Astrocyte (in vitro differentiated cells and primary cell): ENCODE measurements around the gene SLC6A12. TPM values are rescaled to one million over a fixed set of nuclear protein-coding genes. Genes with fewer than 3 reads are reported as not detected.

Experiments used
- DNase-seq: peaks from one replicate; pipeline ENCODE4 v3.0.0-alpha.2; 2010; ENCODE audit warnings: low read depth
- FAIRE-seq: peaks from 2 replicates; lab custom pipeline; 2011; peaks lifted over from hg19 to GRCh38; lab: Jason Lieb, UNC
- H2AFZ ChIP-seq: 2 replicates; pipeline ENCODE4 v1.6.0; 2012; ENCODE audit warnings: low read depth, low read length, inconsistent platforms
- H3K27ac ChIP-seq: 2 replicates; pipeline ENCODE4 v1.5.1; 2011; ENCODE audit warnings: low read depth, low read length, inconsistent platforms
- H3K27me3 ChIP-seq: 2 replicates; pipeline ENCODE4 v1.6.0; 2011; ENCODE audit warnings: low read length, inconsistent platforms; ENCODE audit not compliant: insufficient read depth
- H3K36me3 ChIP-seq: 2 replicates; pipeline ENCODE4 v1.5.1; 2011; ENCODE audit warnings: low read length, inconsistent platforms; ENCODE audit not compliant: insufficient read depth
- H3K4me1 ChIP-seq: 2 replicates; pipeline ENCODE4 v1.5.1; 2011; ENCODE audit warnings: low read length, inconsistent platforms; ENCODE audit not compliant: insufficient read depth
- H3K4me2 ChIP-seq: 2 replicates; pipeline ENCODE4 v1.6.0; 2012; ENCODE audit warnings: low read length, inconsistent platforms
- H3K4me3 ChIP-seq: 2 replicates; pipeline ENCODE4 v1.5.1; 2011; ENCODE audit warnings: low read depth, mild to moderate bottlenecking, low read length, inconsistent platforms; ENCODE audit not compliant: insufficient read depth
- H3K79me2 ChIP-seq: 2 replicates; pipeline ENCODE4 v1.6.0; 2012; ENCODE audit warnings: mild to moderate bottlenecking, low read length, inconsistent platforms; ENCODE audit not compliant: insufficient read depth
- H3K9ac ChIP-seq: 2 replicates; pipeline ENCODE4 v1.6.0; 2012; ENCODE audit warnings: mild to moderate bottlenecking, low read length, inconsistent platforms
- H3K9me3 ChIP-seq: 2 replicates; pipeline ENCODE4 v1.5.1; 2012; ENCODE audit warnings: low read depth, mild to moderate bottlenecking, low read length, inconsistent platforms; ENCODE audit not compliant: insufficient read depth
- H4K20me1 ChIP-seq: 2 replicates; pipeline ENCODE4 v1.6.0; 2012; ENCODE audit warnings: low read length, inconsistent platforms; ENCODE audit not compliant: insufficient read depth
- H3K27ac Mint-ChIP-seq: one replicate; pipeline ENCODE4 v1.8.0; 2021; ENCODE audit warnings: mild to moderate bottlenecking, mixed read lengths; ENCODE audit not compliant: unreplicated experiment
- H3K27me3 Mint-ChIP-seq: one replicate; pipeline ENCODE4 v1.8.0; 2021; ENCODE audit warnings: low read depth, mixed read lengths; ENCODE audit not compliant: unreplicated experiment
- H3K36me3 Mint-ChIP-seq: one replicate; pipeline ENCODE4 v1.8.0; 2021; ENCODE audit warnings: low read depth, mixed read lengths; ENCODE audit not compliant: unreplicated experiment
- H3K4me1 Mint-ChIP-seq: one replicate; pipeline ENCODE4 v1.8.0; 2021; ENCODE audit warnings: low read depth, mixed read lengths; ENCODE audit not compliant: unreplicated experiment
- H3K4me3 Mint-ChIP-seq: one replicate; pipeline ENCODE4 v1.8.0; 2021; ENCODE audit warnings: mild to moderate bottlenecking, moderate library complexity, mixed read lengths; ENCODE audit not compliant: unreplicated experiment
- H3K9me3 Mint-ChIP-seq: one replicate; pipeline ENCODE4 v1.8.0; 2021; ENCODE audit warnings: mild to moderate bottlenecking, mixed read lengths; ENCODE audit not compliant: unreplicated experiment
- CTCF ChIP-seq: IDR thresholded peaks from 2 replicates; pipeline ENCODE4 v1.5.1; 2011; ENCODE audit warnings: low read depth, mild to moderate bottlenecking, inconsistent platforms, low read length, moderate library complexity; ENCODE audit not compliant: insufficient read depth
- EZH2 ChIP-seq: IDR thresholded peaks from 2 replicates; pipeline ENCODE4 v1.6.1; 2012; ENCODE audit warnings: mild to moderate bottlenecking, low read length, inconsistent platforms; ENCODE audit not compliant: insufficient read depth
- total RNA-seq: library from RNA; stranded (reverse); gene quantifications from 2 replicates; pipeline ENCODE4 v1.2.1, GENCODE V29; 2021

Gene SLC6A12
- total RNA-seq, 1 donor from 2014 or later, result 3.0 TPM

DNA sequence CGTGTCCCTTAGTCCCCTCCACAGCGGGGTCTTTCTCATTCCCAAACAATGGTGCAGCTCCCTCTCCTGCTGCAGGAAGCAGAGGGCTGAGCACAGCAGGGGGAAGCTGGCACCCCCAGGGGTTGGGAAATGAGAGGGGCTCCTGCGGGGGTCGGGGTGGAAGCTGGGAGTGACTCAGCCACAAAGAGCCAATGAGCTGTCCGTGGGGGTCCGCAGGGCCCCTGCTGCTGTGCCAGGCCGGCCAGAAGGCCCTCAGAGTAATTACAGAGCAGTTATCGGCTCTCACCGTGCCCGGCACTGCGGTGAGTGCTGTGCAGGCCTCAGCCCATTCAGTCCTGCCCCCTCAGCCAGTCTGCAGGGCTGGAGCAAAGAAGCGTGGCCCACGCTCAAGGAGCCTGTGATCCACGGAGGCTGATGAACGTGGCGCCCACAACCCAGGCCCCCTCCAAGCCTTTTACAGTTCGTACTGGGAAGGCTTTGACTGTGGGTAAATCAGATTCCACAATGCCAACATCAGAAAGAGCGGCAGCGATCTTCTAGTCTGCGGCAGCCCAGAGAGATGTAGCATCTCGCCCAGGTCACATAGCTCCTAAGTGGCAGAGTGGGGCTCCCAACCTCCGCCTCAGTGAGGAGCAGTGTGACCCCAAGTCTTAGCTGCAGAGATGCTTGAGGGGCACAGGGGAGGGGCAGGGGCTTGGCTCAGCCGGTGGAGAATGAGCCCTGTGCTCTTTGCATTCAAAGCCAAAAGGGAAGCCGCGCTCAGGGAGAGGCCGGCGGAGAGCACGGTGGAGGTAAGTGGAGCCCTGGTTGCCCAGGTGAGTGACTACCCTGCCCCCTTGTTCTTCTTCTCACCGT lies 43.4 kb downstream of the SLC6A12 start:
- Histone ChIP-seq H3K79me2 (no peaks in the 10 kb centered on the region), H3K9ac (no peak overlapping the region), H3K4me1 (peaks cover 21% of the 10 kb centered on the region), H3K4me2 (peak overlapping the region; percentile 11), H3K27ac (no peak overlapping the region), H2AFZ (no peak overlapping the region), H3K36me3 (no peaks in the 10 kb centered on the region), H3K4me3 (no peak overlapping the region), H3K27me3 (no peaks in the 10 kb centered on the region), H3K9me3 (no peaks in the 10 kb centered on the region), H4K20me1 (no peaks in the 10 kb centered on the region)
- H3K27ac Mint-ChIP-seq, result no peak overlapping the region
- peaks cover 1% of the 10 kb centered on the region for H3K9me3 Mint-ChIP-seq
- no peak for DNase-seq
- H3K27me3 Mint-ChIP-seq, result peaks cover 13% of the 10 kb centered on the region
- H3K4me1 Mint-ChIP-seq, result peaks cover 53% of the 10 kb centered on the region
- TF ChIP-seq CTCF (no peak), EZH2 (no peak)
- FAIRE-seq, result no peak
- no peak overlapping the region for H3K4me3 Mint-ChIP-seq
- no peaks in the 10 kb centered on the region for H3K36me3 Mint-ChIP-seq

- TF ChIP-seq EZH2 (no peak), CTCF (peak; percentile 18)
- H3K27me3 Mint-ChIP-seq, result peaks cover 18% of the 10 kb centered on the region
- H3K27me3 ChIP-seq, result no peaks in the 10 kb centered on the region
- H2AFZ ChIP-seq, result no peak overlapping the region
- no peak overlapping the region for H3K9ac ChIP-seq
- no peaks in the 10 kb centered on the region for H3K36me3 ChIP-seq
- H3K36me3 Mint-ChIP-seq, result no peaks in the 10 kb centered on the region
- peaks cover 1% of the 10 kb centered on the region for H3K9me3 Mint-ChIP-seq
- no peak overlapping the region for H3K4me3 Mint-ChIP-seq
- no peak overlapping the region for H3K4me3 ChIP-seq
- no peak overlapping the region for H3K27ac ChIP-seq
- no peaks in the 10 kb centered on the region for H3K9me3 ChIP-seq
- H3K27ac Mint-ChIP-seq, result peak overlapping the region; percentile 44
- H4K20me1 ChIP-seq, result no peaks in the 10 kb centered on the region
- FAIRE-seq, result no peak
- DNase-seq, result no peak
- peaks cover 21% of the 10 kb centered on the region for H3K4me1 ChIP-seq
- H3K4me1 Mint-ChIP-seq, result peaks cover 47% of the 10 kb centered on the region
- H3K79me2 ChIP-seq, result no peaks in the 10 kb centered on the region
- peak overlapping the region; percentile 11 for H3K4me2 ChIP-seq
Observed at GRCh38 chr12:169528-170370, 44.2 kb downstream of the SLC6A12 start.
